ENCODE data around the gene IRF1. TPM values are rescaled to one million over a fixed set of nuclear protein-coding genes. Genes with fewer than 3 reads are reported as not detected.

Gene IRF1
- total RNA-seq, 1 donor = 22.1 TPM

DNA sequence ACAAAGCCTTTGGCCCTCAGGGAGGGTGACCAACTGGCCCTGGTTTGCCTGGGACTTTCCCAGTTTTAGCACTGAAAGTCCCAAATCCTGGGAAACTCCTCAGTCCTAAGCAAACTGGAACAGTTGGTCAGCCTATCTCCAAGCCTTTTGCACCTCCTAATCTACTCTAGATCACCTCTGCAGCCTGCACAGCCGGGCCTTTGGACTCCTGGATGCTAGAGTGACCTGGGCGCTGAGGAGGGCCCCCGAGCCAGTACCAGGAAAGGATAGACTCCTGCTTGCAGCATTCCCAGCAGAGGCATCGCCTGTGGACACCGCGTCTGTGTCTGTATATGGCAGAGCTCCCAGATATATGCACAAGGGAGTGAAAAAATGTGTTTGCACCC, 15.1 kb downstream of the IRF1 start:
- peak; percentile 72 for DNase-seq (ENCODE audit: insufficient read length, low spot score, missing footprints)
- Histone ChIP-seq H2AFZ (ENCODE audit: low read length) (no peak overlapping the region), H3K4me1 (ENCODE audit: insufficient read depth, low read length) (peaks cover 41% of the 10 kb centered on the region), H3K4me2 (ENCODE audit: insufficient read depth, low read length) (no peak overlapping the region), H3K36me3 (ENCODE audit: insufficient read depth, low read length) (no peaks in the 10 kb centered on the region), H3K4me3 (ENCODE audit: insufficient read depth, low read length) (no peak overlapping the region), H3K79me2 (ENCODE audit: insufficient read depth, low read length) (no peaks in the 10 kb centered on the region), H3K9me3 (ENCODE audit: low read depth, low read length) (no peaks in the 10 kb centered on the region), H4K20me1 (ENCODE audit: insufficient read depth, low read length) (peaks cover 5% of the 10 kb centered on the region), H3K27ac (ENCODE audit: low read depth, low read length) (peak overlapping the region; percentile 5), H3K27me3 (ENCODE audit: insufficient read depth, low read length) (no peaks in the 10 kb centered on the region)
- TF ChIP-seq, protein P1, sequence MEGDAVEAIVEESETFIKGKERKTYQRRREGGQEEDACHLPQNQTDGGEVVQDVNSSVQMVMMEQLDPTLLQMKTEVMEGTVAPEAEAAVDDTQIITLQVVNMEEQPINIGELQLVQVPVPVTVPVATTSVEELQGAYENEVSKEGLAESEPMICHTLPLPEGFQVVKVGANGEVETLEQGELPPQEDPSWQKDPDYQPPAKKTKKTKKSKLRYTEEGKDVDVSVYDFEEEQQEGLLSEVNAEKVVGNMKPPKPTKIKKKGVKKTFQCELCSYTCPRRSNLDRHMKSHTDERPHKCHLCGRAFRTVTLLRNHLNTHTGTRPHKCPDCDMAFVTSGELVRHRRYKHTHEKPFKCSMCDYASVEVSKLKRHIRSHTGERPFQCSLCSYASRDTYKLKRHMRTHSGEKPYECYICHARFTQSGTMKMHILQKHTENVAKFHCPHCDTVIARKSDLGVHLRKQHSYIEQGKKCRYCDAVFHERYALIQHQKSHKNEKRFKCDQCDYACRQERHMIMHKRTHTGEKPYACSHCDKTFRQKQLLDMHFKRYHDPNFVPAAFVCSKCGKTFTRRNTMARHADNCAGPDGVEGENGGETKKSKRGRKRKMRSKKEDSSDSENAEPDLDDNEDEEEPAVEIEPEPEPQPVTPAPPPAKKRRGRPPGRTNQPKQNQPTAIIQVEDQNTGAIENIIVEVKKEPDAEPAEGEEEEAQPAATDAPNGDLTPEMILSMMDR (IDR thresholded peaks at IDR 0.05; ENCODE audit: extremely low read depth, low read depth, low read length) = no peak

DNA sequence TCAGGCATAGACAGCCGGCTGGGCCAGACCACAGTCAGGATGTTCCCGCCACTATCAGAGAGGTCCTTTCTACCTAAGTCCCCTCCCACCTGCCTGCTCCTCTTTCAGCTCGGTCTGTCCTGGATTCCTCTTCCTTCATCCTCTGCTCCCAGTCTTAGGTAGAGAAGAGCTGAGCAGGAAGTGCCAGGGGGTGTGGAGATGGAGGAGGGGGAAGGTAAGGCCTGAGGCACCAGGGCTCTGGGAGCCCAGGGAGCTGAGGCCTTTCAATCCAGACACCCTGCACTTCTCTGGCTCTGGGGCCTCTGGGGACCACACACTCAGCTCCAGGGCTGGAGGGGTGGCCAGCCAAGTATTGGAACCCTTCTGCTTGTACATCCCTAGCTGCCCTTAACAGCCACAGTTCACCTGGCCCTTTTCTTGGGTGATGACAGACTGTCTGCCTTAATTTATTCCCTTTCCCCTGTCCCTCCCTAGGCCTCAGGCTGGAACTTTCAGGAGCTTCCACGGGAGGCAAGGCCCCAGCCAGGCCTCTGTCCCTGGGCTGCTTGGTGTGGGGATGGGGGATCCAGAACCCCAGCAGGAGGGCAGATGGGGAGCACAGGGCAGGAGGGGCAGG, 15.6 kb downstream of the IRF1 start:
- TF ChIP-seq, protein P1 (IDR thresholded peaks at IDR 0.05; ENCODE audit: extremely low read depth, low read depth, low read length) = no peak
- Histone ChIP-seq H3K4me3 (ENCODE audit: insufficient read depth, low read length) (no peak overlapping the region), H3K27me3 (ENCODE audit: insufficient read depth, low read length) (no peaks in the 10 kb centered on the region), H3K9me3 (ENCODE audit: low read depth, low read length) (no peaks in the 10 kb centered on the region), H3K4me2 (ENCODE audit: insufficient read depth, low read length) (no peak overlapping the region), H2AFZ (ENCODE audit: low read length) (no peak overlapping the region), H3K79me2 (ENCODE audit: insufficient read depth, low read length) (no peaks in the 10 kb centered on the region), H3K27ac (ENCODE audit: low read depth, low read length) (peak overlapping the region; percentile 5), H3K4me1 (ENCODE audit: insufficient read depth, low read length) (peaks cover 46% of the 10 kb centered on the region), H4K20me1 (ENCODE audit: insufficient read depth, low read length) (peaks cover 5% of the 10 kb centered on the region), H3K36me3 (ENCODE audit: insufficient read depth, low read length) (no peaks in the 10 kb centered on the region)
- peak; percentile 71 for DNase-seq (ENCODE audit: insufficient read length, low spot score, missing footprints)

DNA sequence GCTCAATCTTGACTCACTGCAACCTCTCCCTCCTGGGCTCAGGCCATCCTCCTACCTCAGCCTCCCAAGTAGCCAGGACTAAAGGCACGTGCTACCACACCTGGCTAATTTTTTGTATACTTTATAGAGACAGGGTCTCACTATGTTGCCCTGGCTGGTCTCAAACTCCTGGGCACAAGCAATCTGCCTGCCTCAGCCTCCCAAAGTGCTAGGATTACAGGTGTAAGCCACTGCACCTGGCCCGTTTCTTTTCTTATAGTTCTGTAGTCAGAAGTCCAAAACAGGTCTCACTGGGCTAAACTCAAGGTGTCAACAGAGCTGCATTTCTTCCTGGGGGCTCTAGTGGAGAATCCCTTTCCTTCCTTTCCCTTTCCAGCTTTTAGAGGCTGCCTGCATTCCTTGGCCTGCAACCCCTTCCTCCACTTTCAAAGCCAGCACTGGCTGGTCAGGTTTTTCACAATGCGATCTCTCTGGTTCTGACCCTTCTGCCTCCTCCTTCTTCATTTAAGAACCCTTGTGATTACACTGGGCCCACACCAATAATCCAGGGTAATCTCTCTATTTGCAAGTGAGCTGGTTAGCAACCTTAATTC, 16.3 kb downstream of the IRF1 start:
- no peaks in the 10 kb centered on the region for H3K36me3 ChIP-seq (ENCODE audit: insufficient read depth, low read length)
- no peak overlapping the region for H2AFZ ChIP-seq (ENCODE audit: low read length)
- no peak overlapping the region for H3K4me2 ChIP-seq (ENCODE audit: insufficient read depth, low read length)
- no peaks in the 10 kb centered on the region for H3K79me2 ChIP-seq (ENCODE audit: insufficient read depth, low read length)
- H4K20me1 ChIP-seq (ENCODE audit: insufficient read depth, low read length) = peaks cover 3% of the 10 kb centered on the region
- TF ChIP-seq, protein P1 (IDR thresholded peaks at IDR 0.05; ENCODE audit: extremely low read depth, low read depth, low read length) = no peak
- peaks cover 50% of the 10 kb centered on the region for H3K4me1 ChIP-seq (ENCODE audit: insufficient read depth, low read length)
- H3K27me3 ChIP-seq (ENCODE audit: insufficient read depth, low read length) = no peaks in the 10 kb centered on the region
- H3K4me3 ChIP-seq (ENCODE audit: insufficient read depth, low read length) = no peak overlapping the region
- H3K27ac ChIP-seq (ENCODE audit: low read depth, low read length) = no peak overlapping the region
- no peaks in the 10 kb centered on the region for H3K9me3 ChIP-seq (ENCODE audit: low read depth, low read length)
- DNase-seq (ENCODE audit: insufficient read length, low spot score, missing footprints) = no peak

DNA sequence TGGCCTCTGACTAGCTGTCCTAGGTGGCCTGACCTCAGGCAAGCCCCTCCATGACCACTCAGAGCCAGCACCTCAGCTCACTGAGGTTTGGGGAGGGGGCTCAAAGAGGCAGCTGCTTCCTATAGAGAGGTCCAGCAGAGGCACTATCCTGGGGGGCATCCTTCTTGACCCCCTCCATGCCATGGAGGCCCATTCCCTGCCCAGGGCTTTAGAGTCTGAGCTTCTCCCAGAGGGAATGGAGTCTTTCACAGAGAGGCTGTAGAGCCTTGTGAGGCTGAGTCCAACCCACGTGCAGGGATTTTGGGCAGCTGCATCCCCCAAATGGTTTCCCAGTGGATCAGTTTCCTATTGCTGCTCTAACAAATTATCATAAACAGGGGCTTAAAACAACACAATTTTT, 16.9 kb downstream of the IRF1 start:
- Histone ChIP-seq H3K79me2 (ENCODE audit: insufficient read depth, low read length) (no peaks in the 10 kb centered on the region), H3K27me3 (ENCODE audit: insufficient read depth, low read length) (no peaks in the 10 kb centered on the region), H3K27ac (ENCODE audit: low read depth, low read length) (no peak overlapping the region), H3K4me3 (ENCODE audit: insufficient read depth, low read length) (no peak overlapping the region), H3K4me1 (ENCODE audit: insufficient read depth, low read length) (peaks cover 50% of the 10 kb centered on the region), H3K36me3 (ENCODE audit: insufficient read depth, low read length) (no peaks in the 10 kb centered on the region), H3K4me2 (ENCODE audit: insufficient read depth, low read length) (no peak overlapping the region), H4K20me1 (ENCODE audit: insufficient read depth, low read length) (peaks cover under 1% of the 10 kb centered on the region), H2AFZ (ENCODE audit: low read length) (no peak overlapping the region), H3K9me3 (ENCODE audit: low read depth, low read length) (no peaks in the 10 kb centered on the region)
- TF ChIP-seq, protein P1 (IDR thresholded peaks at IDR 0.05; ENCODE audit: extremely low read depth, low read depth, low read length) = no peak
- DNase-seq (ENCODE audit: insufficient read length, low spot score, missing footprints) = no peak
